OCI-LY7 (cell line): ENCODE measurements around the gene SLX1A.

Experiments used
- CTCF ChIP-seq: fragments of 200-600 bp; sonication (generic); conservative IDR thresholded peaks from 2 replicates; pipeline ENCODE4 v1.5.1; 2014; ENCODE audit warnings: mild to moderate bottlenecking, antibody characterized with exemption, low read length, moderate library complexity, mixed read lengths
- EZH2phosphoT487 ChIP-seq: fragments of 200-600 bp; sonication (generic); IDR thresholded peaks from 2 replicates; pipeline ENCODE4 v1.6.1; 2018; ENCODE audit warnings: low read depth, borderline replicate concordance, mild to moderate bottlenecking, mixed run types, antibody characterized with exemption, low read length, moderate library complexity, mixed read lengths

- TF ChIP-seq EZH2phosphoT487: no peak
- no peak for TF ChIP-seq CTCF
These were observed 8.6 kb upstream of the SLX1A start for GRCh38 chr16:30184891-30185682.
